ENCODE data around the gene YWHAE.

DNA sequence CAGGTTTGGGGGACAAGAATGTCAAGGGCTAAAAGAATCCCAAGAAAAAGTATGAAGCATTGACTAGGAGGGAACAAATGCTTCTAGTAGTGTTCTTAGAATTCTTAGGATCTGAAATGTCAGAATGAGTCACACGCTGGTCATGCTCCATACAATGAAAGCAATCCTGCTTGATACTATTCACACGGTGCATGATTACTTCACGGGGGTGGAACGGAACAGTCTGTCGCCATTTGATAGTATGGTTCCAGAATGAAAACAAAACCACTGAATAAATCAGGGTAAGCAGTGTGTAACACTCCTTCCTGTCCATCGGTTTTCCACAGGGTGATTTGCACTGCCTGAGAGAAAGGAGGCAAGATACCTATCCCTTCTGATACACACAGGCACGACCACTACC lies 22.9 kb upstream of the YWHAE start:
- TF ChIP-seq SP1 (IDR thresholded peaks at IDR 0.05) (no peak), HDGF (IDR thresholded peaks at IDR 0.05; ENCODE audit: borderline replicate concordance) (no peak), LEF1 (IDR thresholded peaks at IDR 0.05; ENCODE audit: borderline replicate concordance) (no peak), FOXM1 (IDR thresholded peaks at IDR 0.05; ENCODE audit: borderline replicate concordance) (no peak), ELF4 (IDR thresholded peaks at IDR 0.05) (no peak), L3MBTL2 (conservative IDR thresholded peaks at IDR 0.05) (no peak), ARNT (IDR thresholded peaks at IDR 0.05) (no peak)
- TF ChIP-seq, protein P1, sequence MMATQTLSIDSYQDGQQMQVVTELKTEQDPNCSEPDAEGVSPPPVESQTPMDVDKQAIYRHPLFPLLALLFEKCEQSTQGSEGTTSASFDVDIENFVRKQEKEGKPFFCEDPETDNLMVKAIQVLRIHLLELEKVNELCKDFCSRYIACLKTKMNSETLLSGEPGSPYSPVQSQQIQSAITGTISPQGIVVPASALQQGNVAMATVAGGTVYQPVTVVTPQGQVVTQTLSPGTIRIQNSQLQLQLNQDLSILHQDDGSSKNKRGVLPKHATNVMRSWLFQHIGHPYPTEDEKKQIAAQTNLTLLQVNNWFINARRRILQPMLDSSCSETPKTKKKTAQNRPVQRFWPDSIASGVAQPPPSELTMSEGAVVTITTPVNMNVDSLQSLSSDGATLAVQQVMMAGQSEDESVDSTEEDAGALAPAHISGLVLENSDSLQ (IDR thresholded peaks at IDR 0.05), result no peak

Measured in HEK293T (cell line).